HCT116 (cell line): ENCODE results near the gene UBE3D.

ENCODE experiments used
- CTCF ChIP-seq, 3 experiments: fragments of 200-600 bp in 1 of 3; sonication (generic) in 1 of 3; IDR thresholded peaks in 2 of 3; conservative IDR thresholded peaks in 1 of 3; 2 replicates each; pipeline ENCODE4 v1.5.1; 2012 to 2017; ENCODE audit warnings: low read depth in 2 of 3, low read length in 2 of 3, antibody characterized with exemption in 1 of 3, borderline replicate concordance in 1 of 3, control low read depth in 1 of 3, mild to moderate bottlenecking in 1 of 3, mixed read lengths in 1 of 3, mixed run types in 1 of 3, moderate library complexity in 1 of 3; ENCODE audit not compliant: insufficient read depth in 1 of 3
- EZH2 ChIP-seq: fragments of 200-600 bp; sonication (generic); IDR thresholded peaks from 2 replicates; pipeline ENCODE4 v1.6.1; 2017; ENCODE audit warnings: antibody characterized with exemption, mixed run types
- EZH2phosphoT487 ChIP-seq: fragments of 200-600 bp; IDR thresholded peaks from 2 replicates; pipeline ENCODE4 v1.6.1; 2018; ENCODE audit warnings: antibody characterized with exemption, borderline replicate concordance
- JUND ChIP-seq: IDR thresholded peaks from 2 replicates; pipeline ENCODE4 v1.6.1; 2012
- MAX ChIP-seq: IDR thresholded peaks from 2 replicates; pipeline ENCODE4 v1.6.1; 2012
- POLR2A ChIP-seq: IDR thresholded peaks from 2 replicates; pipeline ENCODE4 v1.7.0; 2011; ENCODE audit warnings: borderline replicate concordance; ENCODE audit not compliant: insufficient read depth, insufficient read length; ENCODE audit errors: extremely low read depth
- POLR2AphosphoS5 ChIP-seq: IDR thresholded peaks from 2 replicates; pipeline ENCODE4 v1.6.1; 2011; ENCODE audit warnings: mild to moderate bottlenecking, low read depth, low read length, moderate library complexity
- TCF7L2 ChIP-seq: IDR thresholded peaks from 2 replicates; pipeline ENCODE4 v1.7.0; 2011; ENCODE audit warnings: borderline replicate concordance, inconsistent platforms; ENCODE audit not compliant: insufficient read depth, insufficient read length; ENCODE audit errors: extremely low read depth
- YY1 ChIP-seq: IDR thresholded peaks from 2 replicates; pipeline ENCODE4 v1.6.1; 2011; ENCODE audit warnings: low read length, low read depth, moderate library complexity, mild to moderate bottlenecking; ENCODE audit not compliant: insufficient replicate concordance; ENCODE audit errors: extremely low read depth

DNA sequence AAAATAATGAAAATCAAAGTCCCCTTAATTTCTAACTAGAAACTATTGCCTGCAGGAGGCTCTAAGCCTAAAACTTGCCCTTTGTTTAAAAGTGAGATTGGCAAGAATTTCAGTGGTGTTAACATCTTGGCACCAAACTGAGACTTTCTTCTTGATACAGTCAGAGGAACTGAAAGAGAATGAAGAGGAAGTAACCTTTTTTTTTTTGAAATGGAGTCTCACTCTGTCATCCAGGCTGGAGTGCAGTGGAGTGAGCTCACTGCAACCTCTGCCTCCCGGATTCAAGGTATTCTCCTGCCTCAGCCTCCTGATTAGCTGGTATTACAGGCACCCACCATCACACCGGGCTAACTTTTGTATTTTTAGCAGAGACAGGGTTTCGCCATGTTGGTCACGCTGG lies 5.4 kb upstream of the UBE3D start:
- no peak for TF ChIP-seq CTCF (IDR thresholded peaks at IDR 0.05 in 2 of 3, conservative IDR thresholded peaks at IDR 0.05 in 1 of 3; ENCODE audit: borderline replicate concordance in 1 of 3, insufficient read depth in 1 of 3, low read depth in 2 of 3, low read length in 2 of 3)
- no peak for TF ChIP-seq EZH2
- TF ChIP-seq POLR2A: no peak
- no peak for TF ChIP-seq EZH2phosphoT487
- TF ChIP-seq MAX: no peak
- no peak for TF ChIP-seq POLR2AphosphoS5
- TF ChIP-seq YY1: no peak
- no peak for TF ChIP-seq JUND
- no peak for TF ChIP-seq TCF7L2
